Mucosa of gallbladder (tissue), 1 donor: ENCODE data around the gene MVK. TPM values are rescaled to one million over a fixed set of nuclear protein-coding genes. Genes with fewer than 3 reads are reported as not detected.

ENCODE experiments used
- DNase-seq: peaks from one replicate; pipeline ENCODE4 v3.0.0-alpha.2; 2020; ENCODE audit warnings: low spot score
- total RNA-seq: library from RNA; stranded (reverse); gene quantifications from one replicate; pipeline ENCODE4 v1.2.1, GENCODE V29; 2021
- donor health status: DM: no; HTN: no; CAD: no.

MVK gene
- total RNA-seq, 1 donor from 2014 or later = 40.5 TPM

DNA sequence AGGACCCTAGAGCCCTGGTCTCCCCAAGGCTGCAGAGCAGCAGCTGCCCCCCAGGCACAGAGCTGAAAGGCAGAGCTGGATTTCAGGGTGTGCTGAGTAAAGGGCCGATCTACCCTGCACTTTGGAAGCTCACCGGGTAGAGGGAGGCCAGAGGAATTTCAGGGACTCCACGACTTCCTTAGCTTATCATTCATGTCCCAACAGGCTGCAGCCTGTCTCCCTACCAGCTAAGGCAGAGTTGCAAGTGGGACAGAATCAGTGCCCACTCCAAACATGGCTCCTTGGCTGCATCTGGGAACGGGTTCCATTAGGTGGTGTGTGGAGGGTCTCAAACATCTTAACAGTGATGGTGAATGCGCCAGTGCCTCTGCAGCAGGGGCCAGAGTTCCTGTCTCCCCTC lies 27.8 kb upstream of the MVK start:
- DNase-seq = no peak

DNA sequence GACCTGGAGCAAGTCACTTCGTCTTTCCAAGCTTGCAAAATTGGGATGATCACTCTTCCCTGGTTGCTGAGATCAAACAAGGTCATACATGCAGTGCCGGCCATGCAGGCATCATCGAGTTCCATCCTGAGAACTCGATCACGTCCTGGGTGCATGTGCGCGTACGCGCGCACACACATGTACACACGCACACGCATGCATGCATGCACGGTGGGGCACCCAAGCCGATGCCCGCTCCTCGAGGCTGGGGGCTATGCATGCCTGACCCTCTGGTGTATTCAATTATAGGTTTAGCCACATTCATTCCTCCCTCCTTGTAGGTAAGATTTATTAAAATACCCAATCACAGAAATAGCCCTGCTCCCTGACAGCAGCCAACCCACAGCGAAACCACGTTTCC lies 26.3 kb upstream of the MVK start:
- DNase-seq = no peak

DNA sequence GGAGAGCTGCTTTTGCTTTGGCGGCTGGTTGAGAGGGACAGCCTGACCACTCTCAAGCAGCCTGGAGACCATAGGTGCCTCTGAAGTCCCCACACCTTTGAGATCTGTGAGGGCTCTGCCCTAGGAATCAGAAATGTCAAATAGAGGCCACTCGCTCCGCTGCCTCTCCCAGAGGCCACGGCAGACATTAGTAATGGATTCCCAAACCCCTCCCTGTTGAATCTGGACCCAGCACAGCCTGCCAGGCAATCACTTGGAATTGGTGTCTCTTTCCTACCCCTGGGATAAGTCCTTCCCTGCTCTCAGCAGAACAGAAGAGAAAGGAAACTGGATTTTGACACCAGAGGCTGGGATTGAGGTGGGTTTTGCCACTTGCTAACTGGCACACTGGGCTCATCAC lies 25.3 kb upstream of the MVK start:
- DNase-seq = no peak

DNA sequence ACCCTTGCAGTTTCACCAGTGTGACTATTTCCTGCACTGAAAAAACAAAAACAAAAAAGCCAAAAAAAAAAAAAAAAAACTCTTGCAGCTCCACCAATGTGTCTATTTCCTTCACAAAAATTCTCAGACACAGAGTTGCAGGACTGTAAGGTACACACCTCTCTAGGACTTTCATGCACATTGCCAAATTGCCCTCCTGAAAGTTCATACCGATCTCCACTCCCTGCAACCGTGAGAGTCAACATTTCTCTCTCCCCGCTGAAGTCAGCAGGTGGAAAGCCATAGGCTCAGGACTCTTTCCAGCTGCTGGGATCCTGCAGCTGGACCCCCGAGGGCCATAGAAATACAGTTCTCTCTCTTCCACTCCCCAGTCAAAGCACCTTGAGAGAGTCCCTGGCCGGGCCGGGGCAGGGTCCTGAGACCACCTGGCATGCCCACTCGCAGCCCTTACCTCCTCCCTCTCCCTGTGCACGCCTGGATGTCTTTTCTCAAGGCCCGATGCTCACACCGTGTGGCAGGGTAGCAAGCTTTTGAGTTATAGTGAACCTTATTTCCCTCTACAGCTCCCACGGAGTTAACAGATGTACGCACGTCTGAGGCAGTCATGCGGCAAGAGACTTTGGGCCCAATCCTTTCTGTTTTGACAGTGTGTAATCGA lies 23.9 kb upstream of the MVK start:
- DNase-seq = no peak

DNA sequence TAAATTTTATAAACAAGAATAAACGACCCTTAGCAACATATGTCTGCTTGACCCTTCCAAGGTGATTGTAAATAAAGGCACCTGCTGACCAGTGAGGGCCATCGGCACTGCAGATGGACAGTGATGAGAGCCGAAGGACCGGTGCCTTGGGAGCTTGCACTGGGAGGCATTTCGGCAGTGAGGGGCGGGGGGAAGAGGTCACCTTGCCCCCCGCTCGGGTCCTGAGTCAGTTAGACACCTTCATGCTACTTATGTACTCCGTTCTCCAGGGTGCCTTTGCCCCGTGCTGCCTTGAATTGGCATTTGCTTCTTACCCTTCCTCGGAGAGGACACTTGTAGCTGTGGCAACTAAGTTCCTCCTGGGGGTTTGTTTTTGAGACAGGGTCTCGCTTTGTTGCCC lies 23.3 kb upstream of the MVK start:
- no peak for DNase-seq

DNA sequence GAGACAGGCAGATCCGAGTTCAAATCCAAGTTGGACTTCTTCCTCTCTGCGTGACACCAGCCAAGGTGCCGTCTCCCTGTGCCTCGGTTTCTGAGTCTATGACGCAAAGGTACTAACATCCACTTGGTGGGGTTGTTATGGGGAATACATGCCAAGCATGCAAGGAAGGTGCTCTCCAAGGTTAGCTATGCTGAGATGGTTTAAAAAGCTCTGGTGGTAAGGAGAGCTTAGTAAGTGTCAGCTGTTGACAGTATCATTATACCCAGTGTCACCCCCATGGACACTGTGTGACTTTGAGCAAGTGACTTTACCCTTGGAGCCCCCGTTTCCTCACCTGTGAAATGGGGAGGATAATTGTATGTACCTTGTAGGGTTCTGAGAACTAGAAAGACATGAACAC lies 22.5 kb upstream of the MVK start:
- DNase-seq = no peak

DNA sequence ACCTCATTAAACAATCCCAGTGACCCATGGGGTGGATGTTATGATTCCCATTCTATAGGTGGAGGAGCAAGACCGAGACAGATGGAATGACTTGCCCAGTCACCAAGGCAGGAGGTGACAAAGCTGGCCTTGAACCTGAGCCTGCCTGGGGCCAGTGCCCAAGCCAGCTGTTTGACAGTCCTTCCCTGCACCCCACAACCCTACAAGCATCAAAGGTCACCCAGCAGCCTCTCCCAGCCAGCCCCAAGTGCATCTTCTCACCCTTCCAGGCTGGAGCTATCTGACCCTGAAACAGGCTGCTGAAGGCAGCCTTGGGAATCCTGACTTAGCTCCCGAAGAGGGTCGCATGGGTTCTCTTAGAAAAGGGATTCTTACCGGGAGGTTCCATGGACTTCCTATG lies 20.6 kb upstream of the MVK start:
- no peak for DNase-seq

DNA sequence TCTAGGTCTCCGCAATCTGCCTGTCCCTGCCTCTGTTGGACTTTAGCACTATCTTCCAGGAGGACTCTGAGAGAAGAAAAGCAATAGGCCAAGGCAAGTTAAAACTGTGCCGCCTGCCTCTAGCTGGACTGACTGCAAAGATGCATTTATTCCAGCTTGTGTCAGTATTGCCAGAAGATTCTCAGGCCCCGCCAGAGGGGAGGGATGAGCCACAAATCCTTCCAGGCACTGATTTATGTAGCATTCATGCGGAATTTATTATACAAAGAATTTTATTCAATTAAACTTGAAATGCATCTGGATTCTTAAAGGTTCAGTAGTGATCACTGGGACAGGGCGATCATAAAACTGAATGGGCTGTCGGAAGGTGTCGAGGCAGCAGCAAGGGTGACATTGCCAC lies 20.1 kb upstream of the MVK start:
- DNase-seq = no peak

DNA sequence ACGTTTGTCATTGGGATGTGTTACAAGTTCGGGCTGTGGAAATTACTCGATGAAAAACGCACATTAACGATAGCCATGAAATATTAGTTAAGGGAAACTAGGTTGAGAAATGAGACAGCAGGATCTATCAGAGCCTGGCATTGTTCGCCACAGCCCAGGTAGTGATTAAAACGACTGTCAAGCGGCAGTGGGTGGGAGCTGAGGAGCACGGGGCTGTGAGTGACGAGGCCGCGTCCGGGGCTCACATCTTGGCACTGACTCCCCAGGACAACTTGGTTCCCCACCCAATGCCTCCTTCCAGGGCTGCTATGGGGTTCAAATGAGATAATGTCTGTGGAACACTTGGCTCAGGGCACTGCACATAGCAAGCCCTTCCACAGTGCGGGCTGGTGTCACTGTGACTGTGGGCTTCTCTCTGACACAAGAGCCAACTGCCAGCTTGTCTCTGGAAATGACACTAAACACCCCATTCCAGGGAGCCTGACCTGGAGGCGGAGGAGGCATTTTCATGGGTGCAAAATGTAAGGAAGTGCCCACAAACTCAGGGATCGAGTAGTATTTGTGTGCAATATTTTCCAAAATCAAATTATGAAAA lies 19.6 kb upstream of the MVK start:
- no peak for DNase-seq

DNA sequence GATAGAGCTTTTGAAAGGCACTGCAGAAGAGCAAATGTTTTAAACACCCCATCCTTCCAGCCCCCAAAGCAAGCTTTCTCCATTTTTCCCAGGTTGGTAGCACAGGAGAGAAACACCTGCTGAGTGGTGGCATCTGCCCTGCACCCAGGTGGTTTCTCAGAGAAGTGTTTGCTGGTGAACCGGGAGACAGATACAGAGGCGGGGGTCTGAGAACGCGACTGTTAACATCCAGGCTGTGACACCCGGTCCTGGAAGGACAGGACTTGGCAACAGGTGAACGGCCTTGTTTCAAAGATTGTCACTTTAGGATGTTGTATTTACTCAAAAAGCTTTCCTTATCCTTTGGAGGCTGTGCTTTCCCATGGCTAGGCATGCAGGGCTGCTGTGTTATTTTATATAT lies 18.8 kb upstream of the MVK start:
- DNase-seq = no peak

DNA sequence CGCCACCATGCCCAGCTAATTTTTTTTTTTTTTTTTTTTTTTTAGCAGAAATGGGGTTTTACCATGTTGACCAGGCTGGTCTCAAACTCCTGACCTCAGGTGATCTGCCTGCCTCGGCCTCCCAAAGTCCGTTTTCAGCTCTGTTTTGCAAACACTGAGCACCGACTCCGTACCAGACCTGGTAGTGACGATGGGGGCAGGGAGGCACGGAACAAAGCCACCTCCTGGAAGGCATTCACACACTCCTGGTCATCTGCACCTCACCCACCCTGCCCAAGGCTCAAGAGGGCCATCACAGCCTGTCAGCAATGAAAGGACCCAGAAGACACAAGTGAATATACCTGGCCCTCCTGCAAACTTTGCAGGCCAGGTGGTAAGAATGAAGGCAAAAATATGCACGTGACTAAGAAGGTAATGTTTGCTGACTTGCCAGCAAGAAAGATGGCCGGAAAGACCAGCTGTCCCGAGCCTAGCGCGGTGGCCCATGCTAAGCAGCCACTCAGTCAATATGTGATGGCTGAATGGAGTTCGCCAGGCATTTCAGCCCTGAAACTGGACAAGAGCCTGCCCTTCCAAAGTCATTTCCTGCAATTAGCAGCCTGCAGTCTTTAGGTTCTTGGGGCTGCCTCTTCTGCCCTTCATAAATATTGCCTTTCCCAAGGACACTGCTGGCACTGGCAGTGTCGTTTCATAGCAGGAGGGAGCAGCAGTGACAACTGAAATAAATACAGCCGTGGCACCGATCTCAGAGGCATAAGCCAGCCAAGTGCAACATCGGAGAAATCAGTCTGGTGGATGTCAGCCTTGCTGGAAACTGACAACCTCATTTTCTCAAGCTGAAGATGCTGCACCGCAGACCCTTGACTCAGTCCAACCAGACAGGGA lies 17.9 kb upstream of the MVK start:
- DNase-seq = no peak

DNA sequence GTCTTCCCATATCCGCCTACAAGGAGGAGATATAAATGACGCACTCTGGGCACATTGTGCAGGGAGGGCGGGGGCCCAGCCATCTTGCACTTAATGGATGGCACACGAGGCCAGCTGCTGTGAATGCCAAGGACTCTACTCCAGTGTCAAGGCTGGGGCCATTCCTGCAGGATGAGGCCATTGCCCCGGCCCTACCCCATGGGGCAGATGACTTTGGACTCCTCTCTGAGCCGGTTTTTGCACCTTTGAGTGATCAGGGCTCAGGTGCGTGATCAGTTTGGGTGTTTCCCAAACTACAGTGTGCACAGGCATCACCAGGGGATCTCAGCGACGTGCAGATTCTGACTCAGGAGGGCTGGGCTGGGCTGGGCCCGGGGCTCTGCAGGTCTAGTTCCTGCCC lies 16.4 kb upstream of the MVK start:
- no peak for DNase-seq

DNA sequence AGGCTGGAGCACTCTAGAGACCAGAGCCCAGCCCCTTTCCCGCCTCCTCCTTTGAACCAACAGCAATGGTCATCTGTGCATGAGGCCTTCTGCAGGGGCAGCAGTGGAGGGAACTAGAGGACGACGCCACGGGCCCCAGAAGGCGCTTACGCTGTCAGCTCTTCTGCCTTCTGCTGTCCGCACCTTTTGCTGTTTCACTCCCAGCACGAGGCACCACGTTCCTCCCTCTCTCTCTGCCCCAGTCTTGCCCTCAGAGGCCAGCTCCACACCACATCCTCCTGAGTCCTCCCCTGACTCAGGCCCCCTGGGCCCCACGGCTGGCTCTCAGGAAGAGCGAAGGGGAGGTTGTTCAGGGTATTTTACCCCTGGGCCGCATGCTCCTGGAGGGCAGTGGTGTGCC lies 15.8 kb upstream of the MVK start:
- DNase-seq = no peak

DNA sequence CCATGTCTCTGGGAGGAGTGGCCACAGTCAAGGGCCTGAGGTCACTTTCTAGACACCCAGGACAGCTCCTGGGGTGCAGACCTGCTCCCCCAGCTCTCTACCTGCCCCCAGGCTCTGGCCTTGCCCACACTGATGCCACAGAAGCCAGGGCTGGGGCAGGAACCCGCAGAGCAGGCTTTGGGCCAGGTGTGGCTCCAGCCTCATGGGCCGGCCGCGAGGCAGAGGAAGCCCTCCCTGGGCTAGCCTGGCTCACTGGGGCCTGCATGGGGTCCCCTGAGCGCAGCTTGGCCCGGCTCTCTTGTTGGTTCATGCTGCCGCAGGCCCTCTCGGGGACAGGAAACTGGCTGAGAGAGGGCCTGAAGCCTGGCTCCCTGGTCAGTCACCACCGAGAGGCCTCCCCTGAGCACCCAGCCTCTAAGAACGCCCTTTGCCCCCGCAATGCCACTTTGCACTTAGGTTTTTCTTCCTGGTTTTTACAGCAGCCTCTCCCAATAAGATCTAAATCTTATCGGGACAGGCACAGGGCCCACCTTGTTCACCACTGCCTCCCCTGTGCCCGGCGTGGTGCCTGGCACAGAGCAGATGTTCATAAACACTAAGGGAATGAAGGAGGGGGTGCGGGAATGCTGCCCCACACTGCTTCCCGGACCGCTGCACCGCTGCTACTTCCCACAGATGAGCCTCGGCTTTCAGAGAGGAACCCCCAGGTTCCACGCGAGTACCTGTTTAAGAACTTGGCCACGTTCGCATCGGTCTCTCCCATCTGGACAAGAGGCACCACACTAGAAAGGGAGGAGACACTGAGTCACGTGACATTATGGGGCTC lies 15.0 kb upstream of the MVK start:
- no peak for DNase-seq

DNA sequence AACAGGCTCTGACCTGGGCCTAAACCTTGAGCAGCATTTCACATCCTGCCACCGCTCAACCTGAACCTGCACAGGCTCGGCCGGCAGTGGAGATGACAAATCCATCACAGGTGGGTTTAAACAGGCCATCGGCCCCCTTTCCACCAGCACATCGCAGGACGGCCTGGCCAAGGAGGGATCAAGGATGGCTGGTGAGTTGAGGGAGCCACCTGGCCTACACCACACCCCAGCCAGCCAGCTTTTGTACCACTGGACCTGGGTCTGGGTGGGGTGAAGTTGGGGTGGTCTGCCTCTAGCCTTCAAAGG lies 14.4 kb upstream of the MVK start:
- no peak for DNase-seq

DNA sequence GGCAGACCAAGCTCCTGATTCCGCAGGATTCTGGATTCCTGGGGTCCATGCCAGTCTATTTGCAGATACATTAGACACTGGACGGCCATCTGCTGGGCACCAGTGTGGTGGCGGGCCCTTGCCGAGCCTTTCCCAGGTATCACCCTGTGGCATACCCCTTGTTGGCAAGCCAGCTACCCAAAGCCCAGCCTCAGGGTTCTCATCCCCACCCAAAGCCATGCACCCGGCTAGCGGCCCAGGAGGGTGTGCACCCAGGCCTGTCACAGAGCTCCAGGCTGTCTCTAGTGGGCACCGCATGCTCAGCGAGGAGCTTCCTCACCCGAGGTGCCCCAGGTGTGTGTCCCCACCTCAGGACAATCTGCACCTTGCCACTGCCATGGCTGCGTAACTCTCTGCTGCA lies 14.0 kb upstream of the MVK start:
- DNase-seq = no peak

DNA sequence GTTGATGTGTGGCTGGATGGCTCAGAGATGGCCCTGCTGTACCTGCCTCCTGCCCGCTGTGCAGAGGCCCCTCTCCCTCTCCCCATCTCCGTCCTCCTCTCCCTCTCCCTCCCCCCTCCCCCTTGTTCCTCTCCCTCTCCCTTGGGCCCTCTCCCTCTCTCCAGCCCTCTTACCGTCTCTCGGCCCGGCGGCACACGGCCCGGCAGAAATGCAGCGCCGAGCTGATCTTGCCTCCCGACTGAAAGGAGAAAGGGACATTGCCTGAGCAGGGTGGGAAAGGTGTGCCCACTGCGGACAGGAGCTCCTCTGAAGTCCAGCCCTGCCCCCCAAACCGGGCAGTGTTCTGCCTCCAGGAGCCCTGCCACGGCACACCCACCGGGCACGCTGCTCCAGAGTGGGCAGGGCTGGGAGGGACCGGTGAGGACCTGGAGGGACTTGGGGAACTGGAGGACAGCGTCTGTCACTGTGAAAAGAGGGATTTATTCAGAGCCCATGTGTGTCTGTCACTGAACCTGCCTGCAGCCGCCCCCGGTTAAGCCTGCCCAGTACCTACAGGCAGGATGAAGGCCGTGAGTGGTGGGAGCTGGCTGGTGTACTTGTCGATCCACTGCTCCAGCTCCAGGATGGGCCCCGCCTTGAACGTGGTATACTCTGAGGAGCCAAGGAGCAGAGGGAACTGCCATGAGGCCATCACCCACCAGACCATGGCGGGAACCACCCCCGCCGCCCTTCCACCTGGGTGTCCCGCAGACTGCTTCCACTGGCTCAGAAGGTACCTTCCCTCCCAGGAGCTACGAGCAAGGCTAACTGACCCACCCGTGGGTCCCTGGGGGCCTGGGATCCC lies 12.5 kb upstream of the MVK start:
- no peak for DNase-seq

DNA sequence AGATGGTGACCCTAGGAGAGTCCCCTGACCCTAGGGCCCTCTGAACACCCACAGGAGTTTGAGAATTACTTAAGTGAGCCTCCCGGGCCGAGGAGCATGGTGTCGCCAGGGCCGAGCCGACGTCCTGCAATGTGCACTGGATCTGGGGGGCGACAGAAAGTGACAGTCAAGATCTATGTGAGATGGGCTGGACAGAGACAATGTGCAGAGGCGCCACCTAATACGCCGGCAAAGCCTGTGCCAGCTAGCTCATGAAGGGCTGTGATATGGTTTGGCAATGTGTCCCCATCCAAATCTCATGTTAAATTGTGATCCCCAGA lies 11.9 kb upstream of the MVK start:
- no peak for DNase-seq

DNA sequence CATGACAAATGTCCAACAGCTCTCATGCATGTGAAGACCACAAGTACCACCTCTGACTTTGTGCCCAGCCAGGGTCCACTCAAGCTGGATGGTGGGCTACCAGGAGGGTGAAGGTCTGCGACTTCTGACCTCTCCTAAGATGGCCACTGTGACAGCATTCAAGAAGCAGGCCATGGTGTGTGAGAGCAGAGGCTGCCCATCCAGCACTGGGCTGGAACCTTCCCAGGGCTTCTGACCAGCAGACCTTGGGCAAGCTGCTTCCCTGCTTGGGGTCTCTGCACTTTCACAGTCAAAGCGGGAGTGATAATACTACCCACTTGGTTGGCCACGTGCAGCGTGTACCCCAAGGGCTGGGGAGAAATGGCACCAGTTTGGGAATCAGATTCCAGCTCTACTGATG lies 10.7 kb upstream of the MVK start:
- DNase-seq = no peak

DNA sequence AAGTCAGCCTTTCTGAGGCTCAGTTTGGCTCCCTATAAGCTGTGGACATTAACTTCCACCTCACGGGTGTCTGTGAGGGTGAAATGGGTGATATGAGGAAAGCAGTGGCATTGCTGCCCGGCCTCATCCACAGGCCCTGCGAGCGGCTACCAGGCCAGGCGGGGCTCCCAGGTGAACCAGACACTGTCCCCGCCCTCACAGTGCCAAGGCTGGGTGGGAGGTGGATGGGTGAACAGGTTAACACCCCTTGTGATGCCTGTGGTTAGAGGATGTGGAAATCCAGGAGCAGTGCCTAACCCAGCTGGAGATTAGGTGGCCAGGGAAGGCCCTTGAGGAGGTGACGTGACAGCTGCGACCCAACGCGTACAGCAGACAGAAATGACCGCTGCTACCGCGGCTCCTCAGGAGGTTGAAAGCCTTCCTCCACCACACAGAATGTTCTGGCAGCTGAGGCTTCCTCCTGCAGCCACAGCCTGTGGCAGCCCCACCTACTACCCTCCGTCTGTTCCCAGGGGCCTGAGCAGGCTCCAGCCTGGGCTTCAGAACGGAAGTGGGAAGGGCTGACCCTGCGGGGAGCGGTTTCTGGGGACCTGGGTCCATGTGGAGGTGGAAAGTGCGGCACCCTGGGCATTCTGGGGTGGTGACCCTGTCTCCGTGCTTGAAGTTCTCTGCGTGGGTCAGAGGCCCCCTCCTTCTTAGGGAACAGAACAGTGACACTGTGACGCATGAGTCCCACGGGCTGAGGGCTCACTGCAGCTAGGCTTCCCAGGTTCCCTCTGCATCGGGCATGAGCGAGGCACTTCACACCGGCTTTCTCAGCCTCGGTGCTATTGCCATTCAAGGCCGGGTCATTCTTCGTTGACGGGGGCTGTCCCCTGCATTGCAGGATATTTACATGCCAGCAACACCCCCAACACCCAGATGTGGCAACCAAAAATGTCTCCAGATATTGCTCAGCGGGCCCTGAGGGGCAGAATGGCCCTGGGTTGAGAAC lies 10.0 kb upstream of the MVK start:
- no peak for DNase-seq

DNA sequence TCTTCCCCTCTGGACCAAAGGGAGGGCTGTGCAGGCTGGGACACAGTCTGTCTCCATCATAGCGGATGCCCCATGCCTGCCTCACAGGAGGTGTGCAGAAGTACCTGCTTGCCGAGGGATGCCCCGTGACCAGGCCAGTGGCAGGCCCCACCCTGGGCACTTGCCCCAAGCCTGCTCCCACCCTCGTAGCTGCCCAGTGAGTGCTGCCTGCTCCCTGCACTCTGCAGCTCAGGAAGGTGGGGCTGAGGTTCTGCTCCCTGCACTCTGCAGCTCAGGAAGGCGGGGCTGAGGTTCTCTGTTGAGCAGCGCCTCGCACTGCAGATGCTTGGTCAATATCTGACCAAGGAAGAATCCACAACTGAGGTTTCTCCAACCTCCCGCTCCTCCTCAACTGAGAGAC lies 7.2 kb upstream of the MVK start:
- DNase-seq = no peak
